Endothelial cell of umbilical vein (primary cell): ENCODE measurements around the gene VAMP2. TPM values are rescaled to one million over a fixed set of nuclear protein-coding genes. Genes with fewer than 3 reads are reported as not detected.

Experiments used
- BruUV-seq: library from RNA; stranded (reverse); fragments of 400-500 nt; replicated peaks from 2 replicates; lab custom pipeline; 2021; lab: Mats Ljungman, UMichigan
- CTCF ChIA-PET: fragments of 300-600, 350-600 bp; sonication (Branson Sonifier 250); formaldehyde crosslinking; loops from one replicate; lab custom pipeline; 2021; ENCODE audit warnings: antibody characterized with exemption, inconsistent platforms; lab: Charles Lee
- POLR2A ChIA-PET: fragments of 300-600, 350-600 bp; sonication (Branson Sonifier 250); formaldehyde crosslinking; loops from one replicate; lab custom pipeline; 2021; ENCODE audit warnings: antibody characterized with exemption, inconsistent platforms; lab: Charles Lee
- DNase-seq: peaks from one replicate; pipeline ENCODE4 v3.0.0-alpha.2; 2011; ENCODE audit warnings: low read depth, low spot score
- FAIRE-seq: peaks from 2 replicates; lab custom pipeline; 2011; peaks lifted over from hg19 to GRCh38; lab: Jason Lieb, UNC
- H2AFZ ChIP-seq: 2 replicates; pipeline ENCODE4 v1.6.0; 2012; ENCODE audit warnings: low read depth, low read length, control low read depth, inconsistent platforms
- H3K27ac ChIP-seq: 2 replicates; pipeline ENCODE4 v1.5.1; 2011; ENCODE audit warnings: low read depth, mild to moderate bottlenecking, control low read depth, low read length, moderate library complexity; ENCODE audit not compliant: insufficient read depth
- H3K27me3 ChIP-seq, 2 experiments: 2 replicates each; pipeline versions ENCODE4 v1.6.0 to v1.6.1; 2011; ENCODE audit warnings: low read length in 2 of 2, mixed read lengths in 1 of 2; ENCODE audit not compliant: control insufficient read depth in 2 of 2, insufficient read depth in 2 of 2
- H3K36me3 ChIP-seq, 2 experiments: 2 replicates in 1 of 2; 3 replicates in 1 of 2; pipeline ENCODE4 v1.5.1; 2011; ENCODE audit warnings: low read length in 2 of 2, mild to moderate bottlenecking in 1 of 2, moderate library complexity in 1 of 2; ENCODE audit not compliant: control insufficient read depth in 2 of 2, insufficient read depth in 2 of 2; ENCODE audit errors: extremely low read depth in 1 of 2
- H3K4me1 ChIP-seq: 3 replicates; pipeline ENCODE4 v1.5.1; 2011; ENCODE audit warnings: mild to moderate bottlenecking, low read length; ENCODE audit not compliant: control insufficient read depth, insufficient read depth; ENCODE audit errors: extremely low read depth
- H3K4me2 ChIP-seq: 2 replicates; pipeline ENCODE4 v1.6.1; 2011; ENCODE audit warnings: low read length, control low read depth, mixed read lengths; ENCODE audit not compliant: insufficient read depth
- H3K4me3 ChIP-seq, 3 experiments: fragments of 200-600 bp in 1 of 3; sonication (generic), shearing (Covaris generic) in 1 of 3; replicated peaks in 1 of 3; 2 replicates each; pipeline ENCODE4 v1.5.1; 2011 to 2016; ENCODE audit warnings: control low read depth in 3 of 3, low read length in 3 of 3, mild to moderate bottlenecking in 2 of 3, inconsistent platforms in 1 of 3, low read depth in 1 of 3, moderate library complexity in 1 of 3; ENCODE audit not compliant: insufficient read depth in 1 of 3
- H3K79me2 ChIP-seq: 2 replicates; pipeline ENCODE4 v1.6.0; 2012; ENCODE audit warnings: low read length, inconsistent platforms; ENCODE audit not compliant: control insufficient read depth, insufficient read depth
- H3K9ac ChIP-seq: replicated peaks from 2 replicates; pipeline ENCODE3; 2011; ENCODE audit warnings: low read length, control low read depth; ENCODE audit not compliant: insufficient read depth; ENCODE audit errors: extremely low read depth
- H3K9me1 ChIP-seq: replicated peaks from 3 replicates; pipeline ENCODE4 v1.6.0; 2011; ENCODE audit warnings: mild to moderate bottlenecking, low read length; ENCODE audit not compliant: control insufficient read depth, insufficient read depth; ENCODE audit errors: extremely low read depth
- H3K9me3 ChIP-seq: replicated peaks from 2 replicates; pipeline ENCODE4 v1.5.1; 2012; ENCODE audit warnings: low read length, inconsistent platforms; ENCODE audit not compliant: control insufficient read depth, insufficient read depth
- H4K20me1 ChIP-seq: replicated peaks from 2 replicates; pipeline ENCODE3; 2011; ENCODE audit warnings: mild to moderate bottlenecking, low read length; ENCODE audit not compliant: control insufficient read depth, insufficient read depth; ENCODE audit errors: extremely low read depth
- CTCF ChIP-seq, 2 donors: IDR thresholded peaks; 1 replicate in 1 of 2; 2 replicates in 1 of 2; pipeline ENCODE4 v1.5.1; 2011; ENCODE audit warnings: low read length in 2 of 2, mild to moderate bottlenecking in 2 of 2, moderate library complexity in 2 of 2, control low read depth in 1 of 2, inconsistent platforms in 1 of 2, low read depth in 1 of 2; ENCODE audit not compliant: insufficient read depth in 1 of 2; ENCODE audit errors: extremely low read depth in 1 of 2
- EZH2 ChIP-seq: IDR thresholded peaks from 2 replicates; pipeline ENCODE4 v1.6.1; 2012; ENCODE audit warnings: borderline replicate concordance, low read depth, mild to moderate bottlenecking, moderate library complexity, low read length, inconsistent platforms; ENCODE audit not compliant: severe bottlenecking
- MAX ChIP-seq: IDR thresholded peaks from 2 replicates; pipeline ENCODE4 v1.6.1; 2011; ENCODE audit not compliant: insufficient read depth, insufficient read length
- POLR2A ChIP-seq: IDR thresholded peaks from 2 replicates; pipeline ENCODE4 v1.6.1; 2012; ENCODE audit warnings: low read depth, mild to moderate bottlenecking, control low read depth, low read length
- POLR2AphosphoS5 ChIP-seq: IDR thresholded peaks from 2 replicates; pipeline ENCODE4 v1.6.1; 2012; ENCODE audit warnings: low read depth, mild to moderate bottlenecking, control low read depth, low read length, moderate library complexity; ENCODE audit not compliant: insufficient read depth
- dilution Hi-C: fragments of 300-500 bp; cut with MboI; formaldehyde crosslinking; loops from one replicate; pipeline ENCODE4 v1.15.0; 2019; ENCODE audit warnings: low sequenced_read_pairs; ENCODE audit not compliant: extremely low pct_ligation_motif_present
- intact Hi-C: fragments of 100-400 bp; cut with micrococcal nuclease; formaldehyde crosslinking; loops from one replicate; pipeline ENCODE4 v1.10.0; 2022
- polyA plus RNA-seq, 4 experiments: library from polyadenylated mRNA; depleted of rRNA in 3 of 4; stranded (reverse) in 3 of 4; unstranded in 1 of 4; fragments of >200 nt; gene quantifications; 2 replicates each; pipeline versions ENCODE4 v1.2.1 to v1.2.3, GENCODE V29; 2011 to 2012; ENCODE audit warnings: missing spikeins in 1 of 4
- total RNA-seq: library from RNA; stranded (reverse); gene quantifications from 2 replicates; pipeline ENCODE4 v1.2.3, GENCODE V29; 2021

VAMP2 gene
- total and polyA plus RNA-seq, 2 donors (not counting 3 experiments of a cell fraction or from before 2014, with no cell fraction given), result 35.9 to 38.0 TPM

DNA sequence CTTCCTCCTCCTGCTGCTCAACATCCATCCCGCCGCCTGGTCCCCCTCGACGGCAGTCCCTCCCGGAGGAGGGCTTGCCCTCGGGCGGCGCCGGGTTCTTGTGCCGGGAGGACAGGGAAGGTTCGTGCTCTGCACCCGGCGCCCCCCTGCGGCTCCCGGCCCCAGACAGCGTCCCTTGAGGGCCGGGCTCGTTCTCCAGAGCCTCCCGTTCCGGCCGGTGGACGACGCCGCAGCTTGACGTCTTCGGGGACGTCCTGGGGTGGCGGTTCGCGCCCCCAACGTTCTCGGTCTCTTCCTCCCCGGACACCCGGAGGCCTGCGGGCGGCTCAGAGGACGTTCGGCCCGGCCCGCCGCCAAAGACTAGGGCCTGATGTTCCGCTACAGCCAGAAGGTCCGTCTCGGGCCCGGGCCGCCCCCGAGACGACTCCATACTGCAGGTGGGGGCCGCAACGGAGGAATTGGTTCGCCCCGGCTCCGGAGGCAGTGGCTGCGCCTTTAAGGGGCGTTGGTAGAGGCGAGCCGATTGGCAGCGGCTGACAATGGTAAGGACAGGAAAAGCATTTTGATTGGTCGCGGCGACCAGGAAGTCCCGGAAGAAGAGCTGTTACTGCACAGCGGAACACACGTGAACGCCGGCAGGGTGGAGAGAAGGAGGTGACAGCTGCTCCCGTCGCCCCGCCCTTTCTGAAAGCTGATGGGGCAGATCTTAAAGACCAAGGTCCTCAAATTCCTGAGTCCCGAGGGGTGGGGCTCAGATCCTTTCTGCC is 27.1 kb upstream of the VAMP2 start, which contains the start of gene BORCS6:
Gene BORCS6, minus strand, starts transcription at position 470 of the 767 bp plus-strand sequence. Its CDS starts 40 bp downstream, at position 430.
- H3K27ac ChIP-seq, result peak within 1 kb of the TSS; percentile 65
- no peaks in the 10 kb centered on the region for H3K27me3 ChIP-seq
- H4K20me1 ChIP-seq, result no peaks in the 10 kb centered on the region
- H2AFZ ChIP-seq, result peak within 1 kb of the TSS; percentile 78
- H3K4me1 ChIP-seq, result peaks cover 27% of the 10 kb centered on the region
- no peaks in the 10 kb centered on the region for H3K9me1 ChIP-seq
- intact Hi-C loops, result no loop called here
- ChIA-PET POLR2A (interaction anchor here (0.6 to 1.4 kb wide), 6 partner anchors 9 to 58 kb away, joined by 3 to 16 read pairs (median 4); partner anchors contain the start of genes AURKB and CTC1), CTCF (interaction anchor here (0.5 to 4.3 kb wide), 10 partner anchors 10 to 473 kb away, joined by 3 to 34 read pairs (median 4); partner anchors contain the start of gene AURKB)
- dilution Hi-C loops, result no loop called here
- H3K36me3 ChIP-seq, result no peaks in the 10 kb centered on the region
- TSS peak; percentile 38 for BruUV-seq
- peaks cover 8% of the 10 kb centered on the region for H3K79me2 ChIP-seq
- FAIRE-seq (peak; percentile 96), DNase-seq (peak; percentile 98)
- peak within 1 kb of the TSS; percentile 45 to 66 (median 49) for H3K4me3 ChIP-seq
- H3K9me3 ChIP-seq, result no peaks in the 10 kb centered on the region
- H3K9ac ChIP-seq, result peak within 1 kb of the TSS; percentile 79
- no peak for TF ChIP-seq EZH2
- TF ChIP-seq CTCF (IDR thresholded peaks at IDR 0.05; ENCODE audit: extremely low read depth in 1 of 2, insufficient read depth in 1 of 2, low read depth in 1 of 2, low read length in 2 of 2), result peak in 1 of 2 donors; percentile 5
- no peak for TF ChIP-seq POLR2A
- peak; percentile 27 for TF ChIP-seq POLR2AphosphoS5
- TF ChIP-seq MAX, result peak; percentile 73
- H3K4me2 ChIP-seq, result peak within 1 kb of the TSS; percentile 71
